ENCODE measurements around the gene NUP98.

Gene NUP98

DNA sequence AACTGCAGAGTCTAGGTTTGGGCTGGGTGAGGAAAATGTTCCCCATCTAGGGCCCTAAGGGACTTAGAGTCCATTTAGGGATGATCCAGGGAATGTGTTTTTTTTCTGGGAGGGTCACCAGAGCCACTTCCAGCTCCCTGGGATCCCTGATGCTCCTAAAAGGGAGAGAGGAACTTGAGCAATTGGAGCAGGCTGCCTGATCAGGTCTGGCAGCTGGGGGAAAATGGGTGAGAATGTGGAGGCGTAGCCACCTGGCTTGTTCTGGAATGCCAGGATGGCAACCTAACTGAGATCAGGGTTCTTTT is 12.2 kb upstream of the NUP98 start:
- H3K27me3 ChIP-seq = no peaks in the 10 kb centered on the region
- no peaks in the 10 kb centered on the region for H3K9me3 ChIP-seq
- H3K4me3 ChIP-seq (ENCODE audit: low read depth, low read length) = no peak overlapping the region
- TF ChIP-seq, protein P1, sequence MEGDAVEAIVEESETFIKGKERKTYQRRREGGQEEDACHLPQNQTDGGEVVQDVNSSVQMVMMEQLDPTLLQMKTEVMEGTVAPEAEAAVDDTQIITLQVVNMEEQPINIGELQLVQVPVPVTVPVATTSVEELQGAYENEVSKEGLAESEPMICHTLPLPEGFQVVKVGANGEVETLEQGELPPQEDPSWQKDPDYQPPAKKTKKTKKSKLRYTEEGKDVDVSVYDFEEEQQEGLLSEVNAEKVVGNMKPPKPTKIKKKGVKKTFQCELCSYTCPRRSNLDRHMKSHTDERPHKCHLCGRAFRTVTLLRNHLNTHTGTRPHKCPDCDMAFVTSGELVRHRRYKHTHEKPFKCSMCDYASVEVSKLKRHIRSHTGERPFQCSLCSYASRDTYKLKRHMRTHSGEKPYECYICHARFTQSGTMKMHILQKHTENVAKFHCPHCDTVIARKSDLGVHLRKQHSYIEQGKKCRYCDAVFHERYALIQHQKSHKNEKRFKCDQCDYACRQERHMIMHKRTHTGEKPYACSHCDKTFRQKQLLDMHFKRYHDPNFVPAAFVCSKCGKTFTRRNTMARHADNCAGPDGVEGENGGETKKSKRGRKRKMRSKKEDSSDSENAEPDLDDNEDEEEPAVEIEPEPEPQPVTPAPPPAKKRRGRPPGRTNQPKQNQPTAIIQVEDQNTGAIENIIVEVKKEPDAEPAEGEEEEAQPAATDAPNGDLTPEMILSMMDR (IDR thresholded peaks at IDR 0.05; ENCODE audit: low read depth, low read length) = no peak
- DNase-seq = no peak
- no peaks in the 10 kb centered on the region for H3K36me3 ChIP-seq
- H3K4me1 ChIP-seq = no peaks in the 10 kb centered on the region

DNA sequence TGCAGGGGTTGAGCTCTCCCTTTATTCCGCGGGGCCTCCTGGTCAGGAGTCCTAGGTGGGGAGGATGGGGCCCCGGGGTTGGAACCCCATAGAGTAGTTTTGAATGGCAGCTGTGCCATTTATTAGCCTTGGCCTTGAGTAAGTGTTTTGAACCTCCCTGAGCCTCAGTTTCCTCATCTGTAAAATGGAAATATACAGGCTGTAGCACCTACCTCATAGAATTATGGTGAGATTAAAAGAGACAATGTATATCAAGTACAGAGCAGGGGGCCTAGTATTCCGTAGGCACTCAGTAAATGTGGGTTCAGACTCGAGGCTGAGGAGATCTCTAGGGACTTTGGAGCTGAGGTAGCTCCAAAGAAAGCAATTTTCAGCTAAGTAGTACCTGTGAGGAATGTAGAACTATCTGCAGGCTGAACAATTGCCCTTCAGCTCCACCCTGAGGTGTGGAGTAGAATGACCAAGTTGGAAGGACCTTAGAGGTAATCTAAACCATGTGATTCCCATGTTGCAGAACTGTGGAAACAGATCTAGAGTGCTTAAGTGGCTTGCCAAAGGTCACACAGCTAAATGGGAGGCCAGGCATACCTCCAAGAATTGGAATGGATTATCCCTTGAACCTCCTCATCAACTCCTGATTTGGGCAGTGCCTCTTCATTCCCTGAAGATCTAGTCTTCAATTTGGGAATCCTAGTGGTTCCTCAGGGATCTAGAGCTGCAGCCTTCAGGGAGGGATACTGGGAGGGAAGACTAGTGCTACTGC is 11.7 kb upstream of the NUP98 start:
- TF ChIP-seq, protein P1 (IDR thresholded peaks at IDR 0.05; ENCODE audit: low read depth, low read length) = peak; percentile 38; the same call in 1 of the 2 replicates
- Histone ChIP-seq H3K9me3 (no peaks in the 10 kb centered on the region), H3K27me3 (no peaks in the 10 kb centered on the region), H3K36me3 (no peaks in the 10 kb centered on the region), H3K4me1 (no peaks in the 10 kb centered on the region), H3K4me3 (ENCODE audit: low read depth, low read length) (peak overlapping the region; percentile 64)
- DNase-seq = no peak

DNA sequence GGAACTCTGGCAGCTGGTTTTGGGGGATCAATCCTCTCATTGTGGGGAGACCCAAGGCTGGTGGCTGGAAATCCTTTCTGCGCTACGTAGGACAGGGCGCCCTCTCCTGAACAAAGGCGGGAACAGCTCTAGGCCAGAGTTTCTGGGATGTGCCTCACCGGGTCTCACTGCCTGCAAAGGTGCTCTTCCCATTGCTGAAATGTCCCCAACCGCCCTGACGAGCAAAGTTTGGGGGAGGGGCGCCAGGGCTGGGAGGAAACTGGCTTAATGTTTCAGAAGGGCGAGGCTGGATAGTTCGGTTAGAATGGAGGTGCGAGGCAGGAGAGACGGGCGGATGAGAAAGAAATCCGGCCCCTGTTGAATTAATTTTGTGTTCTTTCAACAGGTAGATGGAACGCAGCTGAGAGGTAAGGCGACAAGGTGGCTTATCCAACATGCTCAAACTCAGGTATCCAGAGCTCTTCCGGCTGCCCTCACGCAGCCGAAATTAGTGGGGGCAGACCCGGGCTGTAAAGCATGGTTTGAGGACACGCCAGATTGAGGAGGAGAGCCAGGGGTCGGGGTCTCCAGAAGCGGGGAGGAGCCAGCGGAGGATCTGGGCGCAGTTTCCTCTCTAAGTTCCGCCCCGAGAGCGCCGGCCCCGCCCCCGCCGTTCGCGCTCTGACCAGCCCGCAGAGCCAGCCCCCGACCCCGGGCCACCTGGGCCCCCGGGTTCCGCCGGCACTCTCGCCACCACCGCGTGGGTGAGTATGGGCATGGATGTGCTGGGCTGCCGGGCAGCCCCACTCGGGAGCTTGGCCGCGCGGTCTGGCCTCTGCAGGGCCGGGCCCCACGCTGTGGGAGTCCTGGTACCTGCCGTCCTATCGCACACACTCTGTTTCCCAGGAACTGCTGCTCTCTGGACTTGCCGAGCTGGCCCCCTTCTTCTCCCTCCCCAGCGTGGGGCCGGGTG is 10.8 kb upstream of the NUP98 start, which contains the start of gene PGAP2:
Gene PGAP2 (plus strand): TSS at position 652 of the 952 bp plus-strand sequence. CDS start 2,700 bp downstream, outside the sequence.
- DNase-seq = peak; percentile 54
- TF ChIP-seq, protein P1 (IDR thresholded peaks at IDR 0.05; ENCODE audit: low read depth, low read length) = peak; percentile 59
- Histone ChIP-seq H3K27me3 (no peaks in the 10 kb centered on the region), H3K36me3 (no peaks in the 10 kb centered on the region), H3K4me3 (ENCODE audit: low read depth, low read length) (peak within 1 kb of the TSS; percentile 64), H3K4me1 (no peaks in the 10 kb centered on the region), H3K9me3 (no peaks in the 10 kb centered on the region)

DNA sequence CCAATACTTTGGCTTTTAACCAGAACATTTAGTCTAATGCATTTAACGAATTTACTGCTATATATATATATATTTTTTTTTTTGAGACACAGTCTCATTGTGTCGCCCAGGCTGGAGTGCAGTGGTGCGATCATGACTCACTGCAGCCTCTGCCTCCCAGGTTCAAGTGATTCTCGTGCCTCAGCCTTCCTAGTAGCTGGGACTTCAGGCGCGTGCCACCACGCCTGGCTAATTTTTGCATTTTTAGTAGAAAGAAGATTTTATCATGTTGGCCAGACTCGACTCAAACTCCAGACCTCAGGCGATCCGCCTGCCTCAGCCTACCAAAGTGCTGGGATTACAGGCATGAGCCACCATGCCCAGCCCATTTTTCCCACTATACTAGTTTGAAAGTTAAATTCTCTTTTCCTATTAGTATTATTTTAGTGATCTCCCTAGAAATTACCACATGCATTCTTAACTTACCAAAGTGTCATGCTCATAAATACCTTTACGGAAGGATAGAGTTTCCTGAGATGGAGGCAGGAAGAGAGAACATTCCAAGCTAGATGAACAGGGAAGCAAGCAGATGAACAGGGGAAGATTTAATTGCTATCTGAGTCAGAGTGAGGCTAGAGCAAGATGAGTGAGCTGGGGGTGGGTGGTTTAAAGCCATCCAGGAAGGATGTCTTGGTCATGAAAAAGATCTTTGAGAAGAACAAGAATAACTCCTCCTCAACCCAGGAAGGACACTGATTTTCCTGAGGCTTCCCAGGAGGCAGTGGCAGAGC is 6.6 kb upstream of the NUP98 start:
- H3K36me3 ChIP-seq = no peaks in the 10 kb centered on the region
- no peak for DNase-seq
- TF ChIP-seq, protein P1 (IDR thresholded peaks at IDR 0.05; ENCODE audit: low read depth, low read length) = no peak
- H3K4me3 ChIP-seq (ENCODE audit: low read depth, low read length) = no peak overlapping the region
- no peaks in the 10 kb centered on the region for H3K4me1 ChIP-seq
- H3K9me3 ChIP-seq = no peaks in the 10 kb centered on the region
- no peaks in the 10 kb centered on the region for H3K27me3 ChIP-seq

DNA sequence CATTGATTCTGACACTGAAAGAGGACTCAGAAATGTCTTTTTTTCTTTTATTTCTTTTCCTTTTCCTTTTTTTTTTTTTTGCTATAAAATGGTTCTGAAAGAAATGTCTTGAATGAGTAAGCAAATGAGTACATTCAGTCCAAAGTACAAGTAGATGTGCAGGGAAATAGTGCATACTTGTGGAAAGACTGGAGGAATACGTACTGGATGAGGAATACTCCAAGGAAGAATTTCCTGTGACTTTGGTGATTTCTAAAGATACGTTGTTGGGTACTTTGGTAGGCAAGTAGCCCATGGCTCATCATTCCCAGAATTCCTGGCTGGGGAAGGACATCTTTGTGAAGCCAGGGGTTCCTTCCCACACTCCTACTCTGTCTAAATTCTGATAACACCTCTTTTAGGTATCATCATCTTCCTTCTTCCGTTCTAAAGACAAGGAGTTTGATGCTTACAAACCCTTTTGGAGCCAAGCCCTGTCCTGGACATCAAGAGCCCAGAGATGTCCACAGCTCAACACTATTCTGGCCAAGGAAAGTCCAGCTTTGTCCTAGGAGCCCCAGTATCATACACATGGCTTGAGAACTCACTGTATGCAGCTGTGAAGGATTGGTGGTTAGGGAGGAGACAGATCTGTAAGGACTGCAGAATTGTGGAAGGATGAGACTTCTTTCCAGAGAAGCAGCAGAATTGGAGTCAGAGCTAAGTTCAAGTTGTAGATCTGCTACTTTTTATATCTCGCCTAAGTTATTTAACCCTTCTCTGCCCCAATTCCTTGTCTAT is 4.8 kb upstream of the NUP98 start:
- no peaks in the 10 kb centered on the region for H3K9me3 ChIP-seq
- no peak for DNase-seq
- H3K36me3 ChIP-seq = no peaks in the 10 kb centered on the region
- H3K4me1 ChIP-seq = no peaks in the 10 kb centered on the region
- H3K4me3 ChIP-seq (ENCODE audit: low read depth, low read length) = no peak overlapping the region
- TF ChIP-seq, protein P1 (IDR thresholded peaks at IDR 0.05; ENCODE audit: low read depth, low read length) = no peak
- H3K27me3 ChIP-seq = no peaks in the 10 kb centered on the region

Data from BE2C (cell line).